Lower leg skin (tissue), 3 donors: Measurements from ENCODE around the gene WASF1.

ENCODE experiments used
- CTCF ChIP-seq, 3 donors: fragments of 450-650 bp; IDR thresholded peaks; one replicate each; pipeline ENCODE4 v1.5.1; 2016; ENCODE audit warnings: antibody characterized with exemption in 3 of 3, mild to moderate bottlenecking in 3 of 3, moderate library complexity in 2 of 3
- POLR2A ChIP-seq, 2 donors: fragments of 450-650 bp; IDR thresholded peaks; one replicate each; pipeline ENCODE4 v1.6.1; 2016 to 2017; ENCODE audit warnings: antibody characterized with exemption in 2 of 2, mild to moderate bottlenecking in 1 of 2, moderate library complexity in 1 of 2

GRCh38 chr6:110170081-110170480 lies 9.4 kb downstream of the WASF1 start:
- TF ChIP-seq CTCF (IDR thresholded peaks at IDR 0.05) (no peak), POLR2A (IDR thresholded peaks at IDR 0.05) (no peak)
